NCI-H1105 (cell line): Measurements from ENCODE around the gene ATL3.
A peak's percentile ranks its signal among the peaks of the same experiment; 100 is the strongest.
"Not testable (repeated sequence)": the region's sequence is repeated elsewhere in the genome, so short reads cannot be mapped to it uniquely, and the experiment has no call there.

ENCODE experiments used
- DNase-seq: peaks from one replicate; lab custom pipeline; 2025; lab: John Stamatoyannopoulos, UW

Gene ATL3

GRCh38 chr11:63671322-63672155 is at the start of gene ATL3:
TSS of gene ATL3 (minus strand) at chr11:63671376. CDS start at chr11:63671335, 41 bp downstream.
- DNase-seq: peak; percentile 86

GRCh38 chr11:63720611-63721010 is 49.4 kb upstream of the ATL3 start:
- no peak for DNase-seq

GRCh38 chr11:63719987-63720386 is 48.8 kb upstream of the ATL3 start:
- no peak for DNase-seq

GRCh38 chr11:63719001-63719400 is 47.8 kb upstream of the ATL3 start:
- DNase-seq: no peak

GRCh38 chr11:63716046-63716445 is 44.9 kb upstream of the ATL3 start:
- no peak for DNase-seq

GRCh38 chr11:63713766-63714165 is 42.6 kb upstream of the ATL3 start:
- no peak for DNase-seq

GRCh38 chr11:63711838-63712237 is 40.7 kb upstream of the ATL3 start:
- DNase-seq: no peak

- no peak for DNase-seq
Measured at GRCh38 chr11:63710476-63711217, 39.5 kb upstream of the ATL3 start.

- DNase-seq: no peak
Measured at GRCh38 chr11:63709336-63709884, 38.2 kb upstream of the ATL3 start.

- DNase-seq: no peak
Measured at GRCh38 chr11:63708764-63709163, 37.6 kb upstream of the ATL3 start.

- DNase-seq: no peak
Measured at GRCh38 chr11:63705526-63705925, 34.4 kb upstream of the ATL3 start.

- no peak for DNase-seq
Measured at GRCh38 chr11:63699896-63700295, 28.7 kb upstream of the ATL3 start.

- no peak for DNase-seq
Measured at GRCh38 chr11:63698976-63699733, 28.0 kb upstream of the ATL3 start.

GRCh38 chr11:63694596-63694995 is 23.4 kb upstream of the ATL3 start:
- DNase-seq: no peak

GRCh38 chr11:63687845-63688244 is 16.7 kb upstream of the ATL3 start:
- no peak for DNase-seq

- DNase-seq: no peak
Measured at GRCh38 chr11:63686926-63687325, 15.8 kb upstream of the ATL3 start.

GRCh38 chr11:63685158-63685721 is 14.1 kb upstream of the ATL3 start:
- DNase-seq: not testable (repeated sequence)

GRCh38 chr11:63683133-63683991 is 12.2 kb upstream of the ATL3 start:
- DNase-seq: no peak

- peak; percentile 36 for DNase-seq
Measured at GRCh38 chr11:63682066-63683021, 11.2 kb upstream of the ATL3 start.
